Peyer's patch (tissue), 4 donors: ENCODE measurements around the gene MCRIP1. TPM values are rescaled to one million over a fixed set of nuclear protein-coding genes. Genes with fewer than 3 reads are reported as not detected.

ENCODE experiments used
- DNase-seq, 3 donors: peaks; one replicate each; pipeline ENCODE4 v3.0.0-alpha.2; 2017 to 2019
- H3K27ac ChIP-seq, 4 donors: fragments of 200-600 bp; sonication (generic); one replicate each; pipeline ENCODE4 v1.5.1; 2016 to 2019
- H3K27me3 ChIP-seq, 2 donors: fragments of 200-600 bp; sonication (generic); one replicate each; pipeline ENCODE4 v1.5.1; 2019
- H3K36me3 ChIP-seq, 3 donors: fragments of 200-600 bp; sonication (generic); one replicate each; pipeline ENCODE4 v1.5.1; 2016 to 2019
- H3K4me1 ChIP-seq, 4 donors: fragments of 200-600 bp; sonication (generic); one replicate each; pipeline ENCODE4 v1.5.1; 2016 to 2019
- H3K4me3 ChIP-seq, 4 donors: fragments of 200-600 bp; sonication (generic); 1 replicate in 3 of 4; 2 replicates in 1 of 4; pipeline ENCODE4 v1.5.1; 2016 to 2019; ENCODE audit warnings: mild to moderate bottlenecking in 1 of 4
- H3K9me3 ChIP-seq, 4 donors: fragments of 200-600 bp; sonication (generic); one replicate each; pipeline ENCODE4 v1.5.1; 2016 to 2019; ENCODE audit warnings: mild to moderate bottlenecking in 1 of 4
- CTCF ChIP-seq, 6 experiments: fragments of 450-650 bp in 4 of 6; fragments of 200-600 bp in 2 of 6; sonication (generic) in 1 of 6; IDR thresholded peaks; one replicate each; pipeline ENCODE4 v1.5.1; 2017 to 2019; ENCODE audit warnings: antibody characterized with exemption in 6 of 6, mild to moderate bottlenecking in 3 of 6, moderate library complexity in 1 of 6
- POLR2A ChIP-seq, 2 donors: fragments of 450-650 bp; IDR thresholded peaks; one replicate each; pipeline ENCODE4 v1.5.1; 2017; ENCODE audit warnings: antibody characterized with exemption in 2 of 2, mild to moderate bottlenecking in 2 of 2, moderate library complexity in 2 of 2
- total RNA-seq, 4 donors: library from RNA; depleted of rRNA; stranded (reverse); fragments of >200 nt; gene quantifications; one replicate each; pipeline ENCODE4 v1.1.0, GENCODE V29; 2016

MCRIP1 gene
- total RNA-seq, 4 donors from 2014 or later: 19.6 to 47.9 (median 28.8) TPM

- TF ChIP-seq POLR2A (IDR thresholded peaks at IDR 0.05): no peak
- TF ChIP-seq CTCF (IDR thresholded peaks at IDR 0.05): no peak
- Histone ChIP-seq H3K27me3 (no peaks in the 10 kb centered on the region), H3K27ac (peak within 1 kb of the TSS; percentile 98 to 100 (median 99)), H3K36me3 (peaks cover 0 to 20% (median 0%) of the 10 kb centered on the region in 3 donors), H3K9me3 (no peaks in the 10 kb centered on the region), H3K4me1 (peaks cover 12 to 55% (median 20%) of the 10 kb centered on the region in 4 donors), H3K4me3 (peak within 1 kb of the TSS; percentile 89 to 97 (median 92))
- DNase-seq: peak in 1 of 3 donors; percentile 95
These were observed 37.9 kb upstream of the MCRIP1 start, which contains the start of gene ARHGDIA for GRCh38 chr17:81870981-81871386. Gene ARHGDIA, minus strand, starts transcription at chr17:81871337. Its CDS starts 1,407 bp downstream, at chr17:81869930.

- peak; percentile 71 to 79 (median 76) for DNase-seq
These were observed 37.3 kb upstream of the MCRIP1 start for GRCh38 chr17:81870131-81870980.

GRCh38 chr17:81869221-81870130, 36.4 kb upstream of the MCRIP1 start:
- DNase-seq: peak in 2 of 3 donors; percentile 66
- peaks cover 12 to 67% (median 20%) of the 10 kb centered on the region in 4 donors for H3K4me1 ChIP-seq

More at GRCh38 chr17:81870131-81870980, 37.3 kb upstream of the MCRIP1 start:
- Histone ChIP-seq H3K27me3 (no peaks in the 10 kb centered on the region), H3K4me1 (peaks cover 12 to 58% (median 20%) of the 10 kb centered on the region in 4 donors), H3K4me3 (peak overlapping the region; percentile 89 to 97 (median 92)), H3K27ac (peak overlapping the region; percentile 98 to 100 (median 99)), H3K9me3 (no peaks in the 10 kb centered on the region), H3K36me3 (peaks cover 0 to 20% (median 0%) of the 10 kb centered on the region in 3 donors)
- no peak for TF ChIP-seq POLR2A (IDR thresholded peaks at IDR 0.05)
- no peak for TF ChIP-seq CTCF (IDR thresholded peaks at IDR 0.05)

GRCh38 chr17:81868674-81869220, 35.7 kb upstream of the MCRIP1 start:
- H3K27ac ChIP-seq: peak overlapping the region; percentile 98 to 100 (median 99)
- peak in 2 of 3 donors; percentile 59 to 61 for DNase-seq
- peak overlapping the region in 2 of 4 donors; percentile 89 to 97 for H3K4me3 ChIP-seq
- H3K36me3 ChIP-seq: peaks cover 0 to 20% (median 0%) of the 10 kb centered on the region in 3 donors
- no peaks in the 10 kb centered on the region for H3K9me3 ChIP-seq
- H3K27me3 ChIP-seq: no peaks in the 10 kb centered on the region
- H3K4me1 ChIP-seq: peaks cover 12 to 74% (median 20%) of the 10 kb centered on the region in 4 donors
- TF ChIP-seq CTCF (IDR thresholded peaks at IDR 0.05) (no peak), POLR2A (IDR thresholded peaks at IDR 0.05) (no peak)

More at GRCh38 chr17:81869221-81870130, 36.4 kb upstream of the MCRIP1 start:
- Histone ChIP-seq H3K4me3 (peak overlapping the region; percentile 89 to 97 (median 92)), H3K9me3 (no peaks in the 10 kb centered on the region), H3K27ac (peak overlapping the region; percentile 98 to 100 (median 99)), H3K27me3 (no peaks in the 10 kb centered on the region), H3K36me3 (peaks cover 0 to 20% (median 0%) of the 10 kb centered on the region in 3 donors)
- TF ChIP-seq POLR2A (IDR thresholded peaks at IDR 0.05): peak; percentile 20 to 21
- TF ChIP-seq CTCF (IDR thresholded peaks at IDR 0.05): peak; percentile 70 to 92 (median 78)
